ENCODE data around the gene ESYT1.

DNA sequence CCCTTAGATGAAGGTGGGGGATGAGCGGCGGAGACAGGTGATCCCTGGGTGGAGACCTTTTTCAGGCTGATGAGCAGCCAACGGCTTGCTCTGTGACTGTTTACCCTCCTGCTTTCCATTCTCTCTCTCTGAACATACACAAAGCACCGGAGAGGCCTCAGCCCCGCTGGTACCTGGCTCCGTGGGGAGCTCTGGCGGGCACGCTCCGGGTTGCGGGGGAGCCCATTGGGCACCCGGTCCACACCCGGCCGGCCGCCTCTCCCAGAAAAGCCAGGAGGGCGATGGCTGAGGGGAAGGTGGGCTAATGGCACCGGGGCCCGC lies 60.7 kb downstream of the ESYT1 start:
- TF ChIP-seq, protein P1, sequence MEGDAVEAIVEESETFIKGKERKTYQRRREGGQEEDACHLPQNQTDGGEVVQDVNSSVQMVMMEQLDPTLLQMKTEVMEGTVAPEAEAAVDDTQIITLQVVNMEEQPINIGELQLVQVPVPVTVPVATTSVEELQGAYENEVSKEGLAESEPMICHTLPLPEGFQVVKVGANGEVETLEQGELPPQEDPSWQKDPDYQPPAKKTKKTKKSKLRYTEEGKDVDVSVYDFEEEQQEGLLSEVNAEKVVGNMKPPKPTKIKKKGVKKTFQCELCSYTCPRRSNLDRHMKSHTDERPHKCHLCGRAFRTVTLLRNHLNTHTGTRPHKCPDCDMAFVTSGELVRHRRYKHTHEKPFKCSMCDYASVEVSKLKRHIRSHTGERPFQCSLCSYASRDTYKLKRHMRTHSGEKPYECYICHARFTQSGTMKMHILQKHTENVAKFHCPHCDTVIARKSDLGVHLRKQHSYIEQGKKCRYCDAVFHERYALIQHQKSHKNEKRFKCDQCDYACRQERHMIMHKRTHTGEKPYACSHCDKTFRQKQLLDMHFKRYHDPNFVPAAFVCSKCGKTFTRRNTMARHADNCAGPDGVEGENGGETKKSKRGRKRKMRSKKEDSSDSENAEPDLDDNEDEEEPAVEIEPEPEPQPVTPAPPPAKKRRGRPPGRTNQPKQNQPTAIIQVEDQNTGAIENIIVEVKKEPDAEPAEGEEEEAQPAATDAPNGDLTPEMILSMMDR (conservative IDR thresholded peaks at IDR 0.05; ENCODE audit: low read depth, low read length), result no peak
- TF ChIP-seq EZH2 (IDR thresholded peaks at IDR 0.05; ENCODE audit: borderline replicate concordance, low read depth, low read length, poor library complexity, severe bottlenecking), result no peak

Measured in A673 (cell line).